GM12873 (cell line): ENCODE results near the gene PEA15.

Experiments used
- TF ChIP-seq, protein P1 (sequence below): IDR thresholded peaks from 2 replicates; pipeline ENCODE4 v1.5.1; 2012; ENCODE audit warnings: low read depth, mild to moderate bottlenecking, moderate library complexity, low read length, control low read depth; ENCODE audit not compliant: insufficient read depth; ENCODE audit errors: missing control alignments

Gene PEA15

GRCh38 chr1:160168609-160169369 is 36.4 kb upstream of the PEA15 start:
- TF ChIP-seq, protein P1, sequence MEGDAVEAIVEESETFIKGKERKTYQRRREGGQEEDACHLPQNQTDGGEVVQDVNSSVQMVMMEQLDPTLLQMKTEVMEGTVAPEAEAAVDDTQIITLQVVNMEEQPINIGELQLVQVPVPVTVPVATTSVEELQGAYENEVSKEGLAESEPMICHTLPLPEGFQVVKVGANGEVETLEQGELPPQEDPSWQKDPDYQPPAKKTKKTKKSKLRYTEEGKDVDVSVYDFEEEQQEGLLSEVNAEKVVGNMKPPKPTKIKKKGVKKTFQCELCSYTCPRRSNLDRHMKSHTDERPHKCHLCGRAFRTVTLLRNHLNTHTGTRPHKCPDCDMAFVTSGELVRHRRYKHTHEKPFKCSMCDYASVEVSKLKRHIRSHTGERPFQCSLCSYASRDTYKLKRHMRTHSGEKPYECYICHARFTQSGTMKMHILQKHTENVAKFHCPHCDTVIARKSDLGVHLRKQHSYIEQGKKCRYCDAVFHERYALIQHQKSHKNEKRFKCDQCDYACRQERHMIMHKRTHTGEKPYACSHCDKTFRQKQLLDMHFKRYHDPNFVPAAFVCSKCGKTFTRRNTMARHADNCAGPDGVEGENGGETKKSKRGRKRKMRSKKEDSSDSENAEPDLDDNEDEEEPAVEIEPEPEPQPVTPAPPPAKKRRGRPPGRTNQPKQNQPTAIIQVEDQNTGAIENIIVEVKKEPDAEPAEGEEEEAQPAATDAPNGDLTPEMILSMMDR, result peak; percentile 11

- TF ChIP-seq, protein P1, result no peak
Observed at GRCh38 chr1:160169553-160170399, 35.4 kb upstream of the PEA15 start.

DNA sequence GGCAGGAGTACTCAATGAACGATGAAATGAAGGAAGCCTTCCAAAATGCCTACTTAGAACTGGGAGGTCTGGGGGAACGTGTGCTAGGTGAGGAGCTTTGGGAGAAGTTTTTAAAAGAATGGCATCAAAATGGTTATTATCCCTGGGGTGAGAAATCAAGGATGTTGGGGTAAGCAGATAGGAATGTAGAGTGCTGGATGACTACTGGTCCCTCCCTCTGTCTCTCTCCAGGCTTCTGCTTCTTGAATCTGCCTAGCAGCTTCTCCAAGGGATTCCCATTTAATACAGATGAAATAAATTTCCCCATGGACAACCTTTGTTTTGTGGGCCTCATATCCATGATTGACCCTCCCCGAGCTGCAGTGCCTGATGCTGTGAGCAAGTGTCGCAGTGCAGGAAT is 33.8 kb upstream of the PEA15 start:
- TF ChIP-seq, protein P1, result no peak

DNA sequence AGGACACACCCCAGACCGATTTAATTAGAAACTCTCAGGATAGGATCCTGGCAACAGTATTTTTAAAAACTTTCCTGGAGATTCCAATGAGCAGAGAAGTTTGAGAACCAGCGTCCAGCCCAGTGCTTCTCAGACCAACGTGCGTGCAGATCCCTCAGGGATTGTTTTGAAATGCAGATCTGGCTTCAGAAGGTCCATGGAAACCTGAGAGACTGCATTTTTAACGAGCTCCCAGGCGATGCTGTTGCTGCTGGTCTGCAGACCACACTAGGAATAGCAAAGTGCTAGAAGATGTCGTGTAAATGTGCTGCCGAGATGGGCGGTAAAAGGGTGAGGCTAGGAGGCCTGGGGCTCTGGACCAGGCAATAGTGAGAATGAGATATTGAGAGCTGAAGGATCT is 33.2 kb upstream of the PEA15 start:
- TF ChIP-seq, protein P1, result no peak

DNA sequence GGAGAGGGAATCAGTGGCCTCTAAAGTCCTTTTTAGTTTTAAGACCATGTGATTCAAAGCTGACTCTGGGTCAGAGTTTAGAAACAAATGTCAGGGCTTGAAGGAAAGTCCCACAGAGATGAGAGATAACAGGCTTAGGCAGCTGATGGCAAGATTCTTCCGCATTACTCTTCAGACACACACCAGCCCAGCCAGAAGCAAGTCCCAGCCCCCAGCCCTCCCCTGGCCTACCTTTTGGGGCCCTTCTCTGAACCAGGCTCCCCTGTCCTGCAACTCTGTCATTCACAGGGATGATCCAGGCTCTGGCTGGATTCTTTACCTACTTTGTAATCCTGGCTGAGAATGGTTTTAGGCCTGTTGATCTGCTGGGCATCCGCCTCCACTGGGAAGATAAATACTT is 28.0 kb upstream of the PEA15 start:
- TF ChIP-seq, protein P1, result no peak

- TF ChIP-seq, protein P1, result no peak
Observed at GRCh38 chr1:160177667-160178066, 27.5 kb upstream of the PEA15 start.

GRCh38 chr1:160178731-160179130 is 26.5 kb upstream of the PEA15 start:
- TF ChIP-seq, protein P1, result no peak
